Activated CD8-positive, alpha-beta memory T cell treated with anti-CD3 and anti-CD28 coated beads for 36 hours (primary cell): ENCODE measurements around the gene TRNT1. TPM values are rescaled to one million over a fixed set of nuclear protein-coding genes. Genes with fewer than 3 reads are reported as not detected.

Experiments
- CTCF ChIA-PET: fragments of 350-600 bp; sonication (Branson Sonifier 250); formaldehyde crosslinking; loops from one replicate; lab custom pipeline; 2021; ENCODE audit warnings: antibody characterized with exemption; lab: Charles Lee
- POLR2A ChIA-PET: fragments of 350-600 bp; sonication (Branson Sonifier 250); formaldehyde crosslinking; loops from one replicate; lab custom pipeline; 2021; ENCODE audit warnings: antibody characterized with exemption; lab: Charles Lee
- total RNA-seq, 2 experiments: library from RNA; stranded (reverse); gene quantifications; one replicate each; pipeline ENCODE4 v1.2.3, GENCODE V29; 2021

TRNT1 gene
- total RNA-seq, 2 experiments from 2014 or later = 56.5 to 58.9 TPM

GRCh38 chr3:3160826-3161225 is 34.1 kb downstream of the TRNT1 start:
- ChIA-PET CTCF (no interaction called here), POLR2A (no interaction called here)

- CTCF ChIA-PET = interaction anchor here (0.9 kb wide), 1 partner anchor 9 kb away, joined by 3 read pairs; no protein-coding TSS in a partner anchor
Observed at GRCh38 chr3:3165241-3165640, 38.5 kb downstream of the TRNT1 start.

GRCh38 chr3:3165650-3166049 is 38.9 kb downstream of the TRNT1 start:
- ChIA-PET POLR2A (no interaction called here), CTCF (no interaction called here)

More at GRCh38 chr3:3165241-3165640, 38.5 kb downstream of the TRNT1 start:
- POLR2A ChIA-PET = no interaction called here

- ChIA-PET CTCF (interaction anchor here (0.6 to 1.0 kb wide), 5 partner anchors 35 to 1435 kb away, joined by 3 to 6 read pairs (median 3); no protein-coding TSS in a partner anchor), POLR2A (no interaction called here)
Observed at GRCh38 chr3:3170998-3171397, 44.3 kb downstream of the TRNT1 start.

- CTCF ChIA-PET = interaction anchor here (0.8 to 1.2 kb wide), 2 partner anchors 28 to 56 kb away, joined by 3 read pairs; no protein-coding TSS in a partner anchor
Observed at GRCh38 chr3:3172627-3173026, 45.9 kb downstream of the TRNT1 start.

GRCh38 chr3:3177861-3178497 is 51.2 kb downstream of the TRNT1 start:
- POLR2A ChIA-PET = interaction anchor here (1.1 kb wide), 1 partner anchor 50 kb away, joined by 4 read pairs; no protein-coding TSS in a partner anchor
- CTCF ChIA-PET = interaction anchor here (0.8 to 1.4 kb wide), 2 partner anchors 14 to 441 kb away, joined by 4 read pairs; no protein-coding TSS in a partner anchor

More at GRCh38 chr3:3172627-3173026, 45.9 kb downstream of the TRNT1 start:
- POLR2A ChIA-PET = interaction anchor here (1.3 kb wide), 1 partner anchor 38 kb away, joined by 3 read pairs; no protein-coding TSS in a partner anchor

- ChIA-PET CTCF (interaction anchor here (0.8 to 1.1 kb wide), 2 partner anchors 9 to 10 kb away, joined by 3 read pairs; no protein-coding TSS in a partner anchor), POLR2A (interaction anchor here (1.1 kb wide), 1 partner anchor 51 kb away, joined by 4 read pairs; no protein-coding TSS in a partner anchor)
Observed at GRCh38 chr3:3178498-3179328, 52.0 kb downstream of the TRNT1 start.

- CTCF ChIA-PET = interaction anchor here (0.8 to 1.1 kb wide), 2 partner anchors 9 to 10 kb away, joined by 3 read pairs; no protein-coding TSS in a partner anchor
- POLR2A ChIA-PET = no interaction called here
Observed at GRCh38 chr3:3179407-3180094, 52.8 kb downstream of the TRNT1 start, which contains the start of gene CRBN. Gene CRBN (minus strand): TSS chr3:3179691. CDS start chr3:3179687, 4 bp downstream.

GRCh38 chr3:3180456-3180855 is 53.7 kb downstream of the TRNT1 start:
- CTCF ChIA-PET = no interaction called here
- POLR2A ChIA-PET = no interaction called here

- POLR2A ChIA-PET = no interaction called here
Observed at GRCh38 chr3:3184876-3185275, 58.1 kb downstream of the TRNT1 start.

GRCh38 chr3:3189102-3189727 is 62.5 kb downstream of the TRNT1 start:
- CTCF ChIA-PET = interaction anchor here (1.2 kb wide), 1 partner anchor 10 kb away, joined by 3 read pairs; the partner anchor contains the start of gene CRBN
- POLR2A ChIA-PET = no interaction called here

More at GRCh38 chr3:3184876-3185275, 58.1 kb downstream of the TRNT1 start:
- CTCF ChIA-PET = no interaction called here

GRCh38 chr3:3189961-3190360 is 63.2 kb downstream of the TRNT1 start:
- POLR2A ChIA-PET = no interaction called here

GRCh38 chr3:3191675-3192285 is 65.0 kb downstream of the TRNT1 start:
- POLR2A ChIA-PET = no interaction called here

More at GRCh38 chr3:3189961-3190360, 63.2 kb downstream of the TRNT1 start:
- CTCF ChIA-PET = no interaction called here

GRCh38 chr3:3192286-3192675 is 65.5 kb downstream of the TRNT1 start:
- POLR2A ChIA-PET = no interaction called here
- CTCF ChIA-PET = interaction anchor here (0.6 kb wide), 1 partner anchor 1098 kb away, joined by 3 read pairs; no protein-coding TSS in a partner anchor

More at GRCh38 chr3:3191675-3192285, 65.0 kb downstream of the TRNT1 start:
- CTCF ChIA-PET = interaction anchor here (0.6 kb wide), 1 partner anchor 1099 kb away, joined by 3 read pairs; no protein-coding TSS in a partner anchor

- POLR2A ChIA-PET = no interaction called here
- CTCF ChIA-PET = no interaction called here
Observed at GRCh38 chr3:3194861-3195260, 68.1 kb downstream of the TRNT1 start.

GRCh38 chr3:3196148-3196861 is 69.6 kb downstream of the TRNT1 start:
- ChIA-PET CTCF (no interaction called here), POLR2A (no interaction called here)
